Duodenal mucosa (tissue), 2 donors: Measurements from ENCODE around the gene ZAP70.
"Not testable (repeated sequence)": the region's sequence is repeated elsewhere in the genome, so short reads cannot be mapped to it uniquely, and the experiment has no call there.

ENCODE experiments used
- H3K27ac ChIP-seq: one replicate; pipeline ENCODE4 v1.7.0; 2013; ENCODE audit warnings: low read depth, low read length
- H3K27me3 ChIP-seq, 2 donors: one replicate each; pipeline ENCODE4 v1.7.0; 2013; ENCODE audit warnings: low read length in 2 of 2, control low read depth in 1 of 2; ENCODE audit not compliant: insufficient read depth in 2 of 2, control insufficient read depth in 1 of 2
- H3K36me3 ChIP-seq, 2 donors: one replicate each; pipeline ENCODE4 v1.7.0; 2013; ENCODE audit warnings: low read length in 2 of 2, control low read depth in 1 of 2; ENCODE audit not compliant: insufficient read depth in 2 of 2, control insufficient read depth in 1 of 2
- H3K4me1 ChIP-seq, 2 donors: one replicate each; pipeline ENCODE4 v1.7.0; 2013; ENCODE audit warnings: low read length in 2 of 2, control low read depth in 1 of 2; ENCODE audit not compliant: insufficient read depth in 2 of 2, control insufficient read depth in 1 of 2
- H3K4me3 ChIP-seq, 2 donors: one replicate each; pipeline ENCODE4 v1.7.0; 2013; ENCODE audit warnings: low read length in 2 of 2, low read depth in 1 of 2
- H3K9ac ChIP-seq, 2 donors: one replicate each; pipeline ENCODE4 v1.7.0; 2013; ENCODE audit warnings: low read length in 2 of 2, low read depth in 1 of 2
- H3K9me3 ChIP-seq, 2 donors: one replicate each; pipeline ENCODE4 v1.7.0; 2013; ENCODE audit warnings: low read length in 2 of 2, control low read depth in 1 of 2; ENCODE audit not compliant: control insufficient read depth in 1 of 2

The ZAP70 gene

GRCh38 chr2:97673915-97674283 is 39.5 kb upstream of the ZAP70 start:
- Histone ChIP-seq H3K9ac (no peak overlapping the region), H3K9me3 (no peaks in the 10 kb centered on the region), H3K4me3 (no peak overlapping the region), H3K36me3 (no peaks in the 10 kb centered on the region), H3K4me1 (peaks cover 0 to 8% of the 10 kb centered on the region in 2 donors), H3K27me3 (no peaks in the 10 kb centered on the region), H3K27ac (no peak overlapping the region)

DNA sequence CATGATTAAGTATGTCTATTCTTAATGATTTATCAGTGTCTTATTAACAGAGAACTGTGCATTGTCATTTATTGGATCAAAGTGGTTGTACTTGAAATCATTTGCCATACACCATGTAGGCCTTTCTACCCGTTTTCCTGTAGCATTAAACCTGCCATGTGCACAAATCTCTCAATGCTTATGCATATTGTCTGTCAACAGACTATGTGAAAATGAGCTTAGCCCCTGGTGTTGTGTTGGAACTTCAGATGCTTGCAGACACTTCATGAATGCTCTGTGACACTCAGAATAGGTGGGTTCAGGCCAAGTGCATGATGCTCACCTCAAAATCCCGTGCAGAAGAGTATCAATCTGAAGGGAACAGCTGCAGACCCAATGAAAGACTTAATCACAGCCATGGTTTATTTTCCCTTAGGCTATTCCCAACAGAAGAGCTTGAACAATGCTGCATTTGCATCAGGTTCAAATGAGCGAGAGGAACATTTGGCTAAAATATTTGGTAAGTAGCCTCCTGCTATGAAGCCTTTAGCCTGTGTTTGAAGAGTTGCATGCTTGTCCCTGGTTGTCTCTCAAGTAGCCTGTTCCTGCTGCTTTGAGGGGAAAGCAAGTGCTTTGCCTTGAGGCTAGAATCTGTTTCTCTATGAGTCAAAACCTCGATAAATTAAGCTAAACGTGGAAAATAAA is 37.8 kb upstream of the ZAP70 start:
- H3K4me1 ChIP-seq, result peaks cover 0 to 8% of the 10 kb centered on the region in 2 donors
- no peaks in the 10 kb centered on the region for H3K9me3 ChIP-seq
- H3K27me3 ChIP-seq, result no peaks in the 10 kb centered on the region
- H3K36me3 ChIP-seq, result no peaks in the 10 kb centered on the region
- no peak overlapping the region for H3K9ac ChIP-seq
- H3K4me3 ChIP-seq, result no peak overlapping the region
- H3K27ac ChIP-seq, result no peak overlapping the region

GRCh38 chr2:97676620-97677019 is 36.8 kb upstream of the ZAP70 start:
- Histone ChIP-seq H3K4me3 (no peak overlapping the region), H3K27ac (no peak overlapping the region), H3K27me3 (no peaks in the 10 kb centered on the region), H3K9me3 (no peaks in the 10 kb centered on the region), H3K4me1 (peaks cover 0 to 8% of the 10 kb centered on the region in 2 donors), H3K36me3 (no peaks in the 10 kb centered on the region), H3K9ac (no peak overlapping the region)

GRCh38 chr2:97677480-97677879 is 35.9 kb upstream of the ZAP70 start:
- Histone ChIP-seq H3K9me3 (no peaks in the 10 kb centered on the region), H3K36me3 (no peaks in the 10 kb centered on the region), H3K4me1 (peaks cover 0 to 8% of the 10 kb centered on the region in 2 donors)

DNA sequence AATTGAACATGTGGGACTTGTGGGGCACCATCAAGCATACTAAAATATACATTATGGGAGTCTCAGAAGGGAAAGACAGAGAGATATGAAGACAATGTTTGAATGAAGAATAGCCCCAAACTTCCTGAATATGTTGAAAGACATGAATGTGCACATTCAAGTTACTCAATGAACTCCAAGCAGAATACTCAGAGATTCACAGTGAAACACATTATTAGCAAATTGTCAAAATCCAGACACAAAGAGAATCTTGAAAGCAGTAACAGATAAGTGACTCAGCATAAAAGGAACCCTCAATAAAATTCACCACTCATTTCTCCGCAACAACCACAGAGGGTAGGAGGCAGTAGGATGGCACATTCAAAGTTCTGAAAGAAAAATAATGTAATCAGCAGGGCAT is 35.1 kb upstream of the ZAP70 start:
- Histone ChIP-seq H3K9ac (no peak overlapping the region), H3K27me3 (no peaks in the 10 kb centered on the region), H3K36me3 (no peaks in the 10 kb centered on the region), H3K9me3 (no peaks in the 10 kb centered on the region), H3K4me1 (peaks cover 0 to 8% of the 10 kb centered on the region in 2 donors), H3K27ac (no peak overlapping the region), H3K4me3 (no peak overlapping the region)

More at GRCh38 chr2:97677480-97677879, 35.9 kb upstream of the ZAP70 start:
- Histone ChIP-seq H3K27me3 (no peaks in the 10 kb centered on the region), H3K4me3 (no peak overlapping the region), H3K27ac (no peak overlapping the region), H3K9ac (no peak overlapping the region)

GRCh38 chr2:97687235-97687634 is 26.1 kb upstream of the ZAP70 start:
- H3K9ac ChIP-seq, H3K9me3 ChIP-seq: not testable (repeated sequence)

GRCh38 chr2:97688062-97688827 is 25.1 kb upstream of the ZAP70 start:
- no peak overlapping the region for H3K27ac ChIP-seq
- H3K4me1 ChIP-seq, result no peaks in the 10 kb centered on the region
- no peaks in the 10 kb centered on the region for H3K36me3 ChIP-seq
- H3K9ac ChIP-seq, result no peak overlapping the region
- H3K27me3 ChIP-seq, result no peaks in the 10 kb centered on the region
- no peak overlapping the region for H3K4me3 ChIP-seq
- H3K9me3 ChIP-seq, result no peaks in the 10 kb centered on the region

More at GRCh38 chr2:97687235-97687634, 26.1 kb upstream of the ZAP70 start:
- H3K27me3 ChIP-seq, H3K4me3 ChIP-seq, H3K36me3 ChIP-seq, H3K4me1 ChIP-seq, H3K27ac ChIP-seq: not testable (repeated sequence)

- H3K36me3 ChIP-seq, result no peaks in the 10 kb centered on the region
- H3K27me3 ChIP-seq, result no peaks in the 10 kb centered on the region
- H3K4me1 ChIP-seq, result no peaks in the 10 kb centered on the region
- no peak overlapping the region for H3K27ac ChIP-seq
- no peaks in the 10 kb centered on the region for H3K9me3 ChIP-seq
- H3K9ac ChIP-seq, result no peak overlapping the region
- no peak overlapping the region for H3K4me3 ChIP-seq
These were observed 22.2 kb upstream of the ZAP70 start for GRCh38 chr2:97691166-97691565.

GRCh38 chr2:97693476-97693875 is 19.9 kb upstream of the ZAP70 start:
- H3K36me3 ChIP-seq, result no peaks in the 10 kb centered on the region
- peaks cover 0 to 6% of the 10 kb centered on the region in 2 donors for H3K4me1 ChIP-seq
- no peaks in the 10 kb centered on the region for H3K9me3 ChIP-seq
- no peak overlapping the region for H3K4me3 ChIP-seq
- H3K27ac ChIP-seq, result no peak overlapping the region
- no peak overlapping the region for H3K9ac ChIP-seq
- no peaks in the 10 kb centered on the region for H3K27me3 ChIP-seq

DNA sequence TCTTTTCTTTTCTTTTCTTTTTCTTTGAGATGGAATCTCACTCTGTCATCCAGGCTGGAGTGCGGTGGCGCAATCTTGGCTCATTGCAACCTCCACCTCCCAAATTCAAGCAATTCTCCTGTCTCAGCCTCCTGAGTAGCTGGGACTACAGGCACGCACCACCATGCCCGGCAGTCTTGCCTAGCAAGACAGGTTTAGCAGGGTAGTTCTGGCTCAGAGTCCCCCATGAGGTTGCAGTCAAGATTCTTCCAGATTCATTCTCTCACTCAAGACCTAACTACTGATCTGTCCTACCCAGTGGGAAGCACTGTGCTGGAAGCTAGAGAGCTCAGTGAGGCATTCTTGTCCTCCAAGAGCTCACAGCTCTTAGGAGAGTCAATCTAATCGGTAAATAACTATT is 17.6 kb upstream of the ZAP70 start:
- Histone ChIP-seq H3K4me1 (peaks cover 0 to 6% of the 10 kb centered on the region in 2 donors), H3K9ac (no peak overlapping the region), H3K27me3 (no peaks in the 10 kb centered on the region), H3K27ac (no peak overlapping the region), H3K4me3 (no peak overlapping the region), H3K36me3 (no peaks in the 10 kb centered on the region), H3K9me3 (no peaks in the 10 kb centered on the region)
